Fibroblast of mammary gland (primary cell): ENCODE measurements around the gene TCAF2.
"Not testable (repeated sequence)": the region's sequence is repeated elsewhere in the genome, so short reads cannot be mapped to it uniquely, and the experiment has no call there.

Experiments used
- DNase-seq: peaks from one replicate; pipeline ENCODE4 v3.0.0-alpha.2; 2010; ENCODE audit warnings: low read depth
- H3K4me3 ChIP-seq: 2 replicates; pipeline ENCODE4 v1.5.1; 2011; ENCODE audit warnings: low read depth, mild to moderate bottlenecking, low read length, moderate library complexity; ENCODE audit not compliant: control insufficient read depth

TCAF2 gene

GRCh38 chr7:143649902-143650301, 29.1 kb downstream of the TCAF2 start:
- not testable (repeated sequence) for H3K4me3 ChIP-seq, DNase-seq

DNA sequence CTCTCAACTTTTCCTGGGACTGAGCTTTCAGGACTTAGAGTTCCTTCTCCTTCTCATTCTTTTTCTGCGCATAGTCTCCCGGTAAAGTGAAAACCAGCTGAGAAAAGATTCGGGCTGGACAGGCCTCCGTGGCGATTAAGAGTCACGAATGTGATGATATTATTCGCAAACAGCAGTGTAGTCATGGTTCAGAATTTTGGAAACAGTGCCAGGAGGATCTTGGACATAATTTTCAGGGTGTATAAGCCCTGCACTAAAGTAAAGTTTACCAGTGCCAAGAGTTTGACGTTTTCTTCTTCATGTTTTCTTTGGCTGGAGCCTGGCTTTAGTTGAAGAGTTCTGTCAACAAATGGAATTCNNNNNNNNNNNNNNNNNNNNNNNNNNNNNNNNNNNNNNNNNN, 29.7 kb downstream of the TCAF2 start:
- H3K4me3 ChIP-seq, DNase-seq: not testable (repeated sequence)
